GM10266 (cell line): ENCODE data around the gene COL4A2.

Source experiments
- DNase-seq: peaks from one replicate; pipeline ENCODE4 v3.0.0; 2012; ENCODE audit errors: extremely low spot score
- CTCF ChIP-seq: IDR thresholded peaks from 2 replicates; pipeline ENCODE4 v1.5.1; 2012; ENCODE audit warnings: mild to moderate bottlenecking, low read depth; ENCODE audit not compliant: control insufficient read depth, insufficient read depth; ENCODE audit errors: missing control alignments

Gene COL4A2

GRCh38 chr13:110539894-110540293, 232.8 kb downstream of the COL4A2 start:
- no peak for DNase-seq
- no peak for TF ChIP-seq CTCF

GRCh38 chr13:110540871-110541525, 233.9 kb downstream of the COL4A2 start:
- TF ChIP-seq CTCF: no peak
- no peak for DNase-seq

GRCh38 chr13:110541526-110541920, 234.4 kb downstream of the COL4A2 start:
- DNase-seq: no peak
- no peak for TF ChIP-seq CTCF

GRCh38 chr13:110542169-110542796, 235.2 kb downstream of the COL4A2 start:
- TF ChIP-seq CTCF: no peak
- DNase-seq: no peak

- no peak for DNase-seq
- no peak for TF ChIP-seq CTCF
Measured at GRCh38 chr13:110546378-110546777, 239.3 kb downstream of the COL4A2 start.

- DNase-seq: no peak
- TF ChIP-seq CTCF: no peak
Measured at GRCh38 chr13:110546926-110547325, 239.8 kb downstream of the COL4A2 start.
